ENCODE measurements around the gene OR2V2.

DNA sequence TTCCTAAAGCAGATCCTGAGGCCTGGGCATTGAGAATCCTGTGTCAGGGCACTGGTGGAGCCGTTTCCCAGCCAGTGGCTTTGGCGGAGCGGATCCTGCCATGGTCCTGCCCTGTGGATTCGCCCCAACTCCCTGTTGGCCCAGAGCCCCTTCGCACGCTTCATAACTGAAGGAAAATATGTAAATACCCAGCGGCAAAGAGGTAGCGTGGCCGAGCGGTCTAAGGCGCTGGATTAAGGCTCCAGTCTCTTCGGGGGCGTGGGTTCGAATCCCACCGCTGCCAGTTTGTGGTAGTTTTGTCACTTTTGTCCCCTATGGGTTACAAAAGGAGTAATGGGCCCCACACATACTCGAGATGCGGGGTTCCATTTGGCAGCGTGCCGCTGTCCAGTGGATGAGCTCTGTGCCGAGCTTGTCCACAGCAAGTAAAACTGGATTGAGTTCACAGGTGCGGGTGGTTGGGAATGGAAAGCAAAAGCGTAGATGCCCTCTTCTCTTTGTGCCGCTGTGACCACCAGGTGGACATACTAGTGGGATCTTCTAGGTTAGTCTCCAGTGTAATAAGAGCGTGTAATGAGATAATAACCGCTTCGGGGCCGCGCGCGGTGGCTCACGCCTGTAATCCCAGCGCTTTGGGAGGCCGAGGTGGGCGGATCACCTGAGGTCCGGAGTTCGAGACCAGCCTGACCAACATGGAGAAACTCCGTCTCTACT, 40.3 kb downstream of the OR2V2 start:
- TF ChIP-seq, protein P1, sequence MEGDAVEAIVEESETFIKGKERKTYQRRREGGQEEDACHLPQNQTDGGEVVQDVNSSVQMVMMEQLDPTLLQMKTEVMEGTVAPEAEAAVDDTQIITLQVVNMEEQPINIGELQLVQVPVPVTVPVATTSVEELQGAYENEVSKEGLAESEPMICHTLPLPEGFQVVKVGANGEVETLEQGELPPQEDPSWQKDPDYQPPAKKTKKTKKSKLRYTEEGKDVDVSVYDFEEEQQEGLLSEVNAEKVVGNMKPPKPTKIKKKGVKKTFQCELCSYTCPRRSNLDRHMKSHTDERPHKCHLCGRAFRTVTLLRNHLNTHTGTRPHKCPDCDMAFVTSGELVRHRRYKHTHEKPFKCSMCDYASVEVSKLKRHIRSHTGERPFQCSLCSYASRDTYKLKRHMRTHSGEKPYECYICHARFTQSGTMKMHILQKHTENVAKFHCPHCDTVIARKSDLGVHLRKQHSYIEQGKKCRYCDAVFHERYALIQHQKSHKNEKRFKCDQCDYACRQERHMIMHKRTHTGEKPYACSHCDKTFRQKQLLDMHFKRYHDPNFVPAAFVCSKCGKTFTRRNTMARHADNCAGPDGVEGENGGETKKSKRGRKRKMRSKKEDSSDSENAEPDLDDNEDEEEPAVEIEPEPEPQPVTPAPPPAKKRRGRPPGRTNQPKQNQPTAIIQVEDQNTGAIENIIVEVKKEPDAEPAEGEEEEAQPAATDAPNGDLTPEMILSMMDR (IDR thresholded peaks at IDR 0.05) = peak in 2 of 4 experiments; percentile 25 to 32
- TF ChIP-seq POLR2A (IDR thresholded peaks at IDR 0.05) = peak in 1 of 2 donors; percentile 15

All from uterus (tissue), 2 donors.